AG10803 (cell line): ENCODE measurements around the gene TMCO4.

ENCODE experiments used
- DNase-seq: peaks from one replicate; pipeline ENCODE4 v3.0.0; 2010; ENCODE audit warnings: low read depth
- H3K4me3 ChIP-seq: 2 replicates; pipeline ENCODE4 v1.5.1; 2011; ENCODE audit warnings: mild to moderate bottlenecking, low read length, control low read depth
- CTCF ChIP-seq: conservative IDR thresholded peaks from 2 replicates; pipeline ENCODE4 v1.5.1; 2011; ENCODE audit warnings: mild to moderate bottlenecking, low read length, control low read depth, inconsistent platforms

The TMCO4 gene

GRCh38 chr1:19670787-19671186, 128.9 kb downstream of the TMCO4 start:
- no peak overlapping the region for H3K4me3 ChIP-seq
- DNase-seq, result no peak
- no peak for TF ChIP-seq CTCF

DNA sequence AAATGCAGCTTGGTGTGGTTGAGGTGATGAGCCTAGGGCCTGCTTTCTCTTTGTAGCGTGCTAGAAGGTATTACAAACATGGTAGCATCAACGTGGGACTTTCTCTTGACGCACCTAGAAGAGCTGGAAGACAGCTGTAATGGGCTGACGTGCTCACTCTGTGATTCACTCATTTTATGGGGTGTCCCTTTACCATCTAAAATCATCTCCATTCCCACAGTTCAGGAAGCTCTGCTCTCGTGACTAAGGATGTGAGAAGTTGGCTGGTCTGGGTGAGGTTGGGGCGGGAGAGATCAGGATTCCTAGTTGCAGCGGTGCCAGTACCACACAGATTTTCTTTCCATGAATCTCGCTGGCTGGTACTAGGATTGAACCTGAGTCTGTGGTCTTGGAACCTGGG, 130.8 kb downstream of the TMCO4 start:
- H3K4me3 ChIP-seq, result no peak overlapping the region
- DNase-seq, result no peak
- no peak for TF ChIP-seq CTCF

DNA sequence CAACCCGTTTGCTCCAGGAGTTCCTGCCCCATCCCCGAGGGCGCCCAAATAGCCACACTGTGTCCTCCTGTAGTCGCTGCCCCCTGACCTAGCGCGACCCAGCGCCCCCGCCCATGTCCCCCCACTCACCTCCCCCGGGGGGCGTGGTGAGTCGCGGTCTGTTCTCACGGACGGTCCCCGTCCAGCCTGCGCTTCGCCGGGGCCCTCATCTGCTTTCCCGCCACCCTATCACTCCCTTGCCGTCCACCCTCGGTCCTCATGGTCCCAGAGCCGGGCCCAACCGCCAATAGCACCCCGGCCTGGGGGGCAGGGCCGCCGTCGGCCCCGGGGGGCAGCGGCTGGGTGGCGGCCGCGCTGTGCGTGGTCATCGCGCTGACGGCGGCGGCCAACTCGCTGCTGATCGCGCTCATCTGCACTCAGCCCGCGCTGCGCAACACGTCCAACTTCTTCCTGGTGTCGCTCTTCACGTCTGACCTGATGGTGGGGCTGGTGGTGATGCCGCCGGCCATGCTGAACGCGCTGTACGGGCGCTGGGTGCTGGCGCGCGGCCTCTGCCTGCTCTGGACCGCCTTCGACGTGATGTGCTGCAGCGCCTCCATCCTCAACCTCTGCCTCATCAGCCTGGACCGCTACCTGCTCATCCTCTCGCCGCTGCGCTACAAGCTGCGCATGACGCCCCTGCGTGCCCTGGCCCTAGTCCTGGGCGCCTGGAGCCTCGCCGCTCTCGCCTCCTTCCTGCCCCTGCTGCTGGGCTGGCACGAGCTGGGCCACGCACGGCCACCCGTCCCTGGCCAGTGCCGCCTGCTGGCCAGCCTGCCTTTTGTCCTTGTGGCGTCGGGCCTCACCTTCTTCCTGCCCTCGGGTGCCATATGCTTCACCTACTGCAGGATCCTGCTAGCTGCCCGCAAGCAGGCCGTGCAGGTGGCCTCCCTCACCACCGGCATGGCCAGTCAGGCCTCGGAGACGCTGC, 133.9 kb downstream of the TMCO4 start:
- H3K4me3 ChIP-seq, result no peak overlapping the region
- no peak for DNase-seq
- no peak for TF ChIP-seq CTCF

GRCh38 chr1:19665186-19665495, 134.6 kb downstream of the TMCO4 start:
- no peak for TF ChIP-seq CTCF
- H3K4me3 ChIP-seq, result no peak overlapping the region
- no peak for DNase-seq

DNA sequence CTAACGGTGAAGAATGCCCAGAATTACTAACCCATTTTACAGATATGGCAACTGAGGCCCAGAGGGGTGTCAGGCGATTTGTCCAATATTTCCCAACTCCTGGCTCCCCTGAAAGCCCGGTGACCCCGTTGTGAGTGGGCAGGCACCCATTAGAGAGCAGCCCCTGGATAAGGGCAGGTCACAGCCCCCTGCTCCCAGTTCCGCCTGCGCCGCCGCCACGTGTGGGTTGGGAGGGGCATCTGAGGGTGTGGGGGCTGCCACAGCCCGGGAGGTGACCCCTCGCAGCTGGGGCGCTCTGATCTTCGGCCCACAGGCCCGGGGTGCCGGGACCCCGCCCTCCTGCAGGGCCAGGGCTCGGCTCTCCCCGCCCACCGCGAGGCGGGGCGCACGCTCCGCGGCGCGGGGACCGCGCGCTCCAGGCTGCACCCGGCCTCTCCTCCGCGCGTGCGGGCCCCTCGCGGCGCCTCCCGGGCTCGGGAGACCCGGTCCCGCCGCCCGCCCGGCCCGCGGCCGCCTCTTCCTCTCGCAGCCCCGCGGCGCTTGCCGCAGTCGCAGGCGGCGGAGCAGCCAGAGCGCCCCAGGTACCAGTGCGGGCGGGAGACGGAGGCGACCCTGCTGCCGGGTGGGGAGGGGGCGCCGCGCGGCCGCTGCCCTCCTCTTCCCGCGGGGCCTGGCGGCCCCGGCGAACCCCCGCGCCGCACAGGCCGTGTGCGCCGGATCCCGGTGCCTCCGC, 135.1 kb downstream of the TMCO4 start, which contains the start of gene HTR6:
HTR6 (plus strand) TSS at position 423 of the 733 bp plus-strand sequence. CDS start 879 bp downstream, outside the sequence.
- peak within 1 kb of the TSS; percentile 26 for H3K4me3 ChIP-seq
- TF ChIP-seq CTCF, result no peak
- no peak for DNase-seq

- DNase-seq, result no peak
- no peak overlapping the region for H3K4me3 ChIP-seq
- no peak for TF ChIP-seq CTCF
These were observed 137.4 kb downstream of the TMCO4 start for GRCh38 chr1:19662313-19662712.

GRCh38 chr1:19661721-19662228, 137.9 kb downstream of the TMCO4 start:
- peak; percentile 68 for TF ChIP-seq CTCF
- H3K4me3 ChIP-seq, result no peak overlapping the region
- peak; percentile 48 for DNase-seq
